Stromal cell of bone marrow (primary cell): ENCODE data around the gene EID3.
"Not testable (repeated sequence)": the region's sequence is repeated elsewhere in the genome, so short reads cannot be mapped to it uniquely, and the experiment has no call there.

Experiments used
- DNase-seq: peaks from one replicate; pipeline ENCODE4 v3.0.0-alpha.2; 2012; ENCODE audit warnings: low read depth

Gene EID3

GRCh38 chr12:104290320-104290719 is 13.2 kb upstream of the EID3 start:
- DNase-seq = no peak

- DNase-seq = no peak
Measured at GRCh38 chr12:104290855-104291254, 12.7 kb upstream of the EID3 start.

DNA sequence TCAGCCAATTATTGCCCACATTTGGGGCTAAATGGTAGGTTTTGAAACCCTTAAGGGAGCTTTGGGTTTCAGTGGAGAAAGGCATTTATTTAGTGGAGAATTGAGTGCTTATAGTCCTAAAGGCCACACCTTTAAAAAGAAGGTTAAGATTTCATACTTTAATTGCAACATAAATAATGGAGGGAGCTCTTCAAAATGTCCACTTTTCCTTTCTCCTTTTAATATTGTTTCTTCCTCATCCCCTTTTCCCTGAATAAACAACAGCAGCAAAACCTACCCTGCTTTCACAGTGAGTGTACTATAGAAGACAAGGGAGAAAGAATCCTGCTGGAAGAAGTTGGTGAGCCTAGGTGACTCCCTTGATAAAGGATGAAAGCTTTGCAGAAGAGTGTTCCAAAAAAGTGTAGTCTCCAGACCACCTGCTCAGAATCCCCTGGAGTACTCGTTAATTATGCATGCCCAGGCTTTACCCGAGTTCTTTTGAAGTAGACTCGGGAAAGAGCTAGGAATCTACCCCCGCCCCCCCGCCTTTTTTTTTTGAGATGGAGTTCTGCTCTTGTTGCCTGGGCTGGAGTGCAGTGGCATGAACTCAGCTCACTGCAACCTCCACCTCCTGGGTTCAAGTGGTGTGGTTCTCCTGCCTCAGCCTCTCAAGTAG is 11.5 kb upstream of the EID3 start:
- DNase-seq = no peak

- DNase-seq = no peak
Measured at GRCh38 chr12:104292872-104293794, 10.4 kb upstream of the EID3 start.

DNA sequence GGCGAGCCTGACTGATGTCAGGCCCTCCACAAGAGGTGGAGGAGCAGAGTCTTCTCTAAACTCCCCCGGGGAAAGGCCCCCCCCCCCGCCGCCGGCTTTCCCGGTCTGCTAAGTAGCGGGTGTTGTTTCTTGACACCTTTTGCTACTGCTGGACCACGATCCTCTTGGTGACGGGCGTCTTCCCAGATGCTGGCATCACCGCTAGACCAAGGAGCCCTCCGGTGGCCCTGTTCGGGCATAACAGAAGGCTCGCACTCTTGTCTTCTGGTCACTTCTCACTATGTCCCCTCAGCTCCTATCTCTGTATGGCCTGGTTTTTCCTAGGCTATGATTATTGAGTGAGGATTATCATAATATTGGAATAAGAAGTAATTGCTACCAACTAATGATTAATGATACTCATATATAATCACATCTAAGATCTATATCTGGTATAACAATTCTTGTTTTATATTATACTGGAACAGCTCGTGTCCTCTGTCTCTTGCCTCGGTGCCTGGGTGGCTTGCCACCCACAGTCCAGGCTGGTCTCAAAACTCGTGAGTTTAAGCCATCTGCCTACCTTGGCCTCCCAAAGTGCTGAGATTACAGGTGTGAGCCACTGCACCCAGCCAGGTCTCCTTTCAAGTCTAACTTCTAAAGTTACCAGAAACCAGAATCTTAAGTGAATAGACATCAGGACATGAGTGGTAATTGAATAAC is 9.2 kb upstream of the EID3 start:
- DNase-seq = not testable (repeated sequence)

DNA sequence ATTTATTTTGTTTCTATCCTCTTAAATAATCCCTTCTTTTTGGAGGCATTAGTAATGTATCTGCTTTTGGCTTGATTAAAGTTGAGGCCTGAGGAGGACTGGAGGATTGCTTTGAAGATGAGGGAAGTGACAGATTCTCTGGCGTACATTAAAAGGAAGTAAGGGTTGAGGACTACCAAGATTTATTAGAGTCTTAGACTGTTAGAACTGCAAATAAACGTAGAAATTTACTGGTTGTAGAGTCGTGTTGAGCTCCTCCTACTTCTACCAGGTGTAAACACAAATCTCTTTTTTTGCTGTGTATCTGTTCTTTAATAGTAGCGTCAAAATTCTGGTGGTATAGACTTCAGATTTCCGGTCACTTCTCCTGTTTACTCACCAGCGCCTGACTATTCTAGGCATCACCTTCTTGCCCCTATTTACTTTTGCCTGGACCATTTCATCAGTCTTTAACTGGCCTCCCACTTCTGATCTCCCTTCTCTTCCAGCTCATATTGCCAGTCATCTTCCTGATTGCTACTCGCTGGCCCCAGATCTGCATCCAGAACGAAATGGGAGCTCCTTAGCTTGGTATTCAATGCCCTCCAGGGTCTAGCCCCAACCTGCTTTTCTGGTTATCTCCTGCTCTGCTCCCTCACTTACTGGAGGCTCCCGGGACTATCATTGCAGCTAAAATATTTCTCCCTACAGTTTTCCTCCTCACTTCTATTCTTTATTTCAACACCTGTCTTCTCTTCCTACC is 8.4 kb upstream of the EID3 start:
- DNase-seq = no peak

- DNase-seq = no peak
Measured at GRCh38 chr12:104295954-104296353, 7.6 kb upstream of the EID3 start.

DNA sequence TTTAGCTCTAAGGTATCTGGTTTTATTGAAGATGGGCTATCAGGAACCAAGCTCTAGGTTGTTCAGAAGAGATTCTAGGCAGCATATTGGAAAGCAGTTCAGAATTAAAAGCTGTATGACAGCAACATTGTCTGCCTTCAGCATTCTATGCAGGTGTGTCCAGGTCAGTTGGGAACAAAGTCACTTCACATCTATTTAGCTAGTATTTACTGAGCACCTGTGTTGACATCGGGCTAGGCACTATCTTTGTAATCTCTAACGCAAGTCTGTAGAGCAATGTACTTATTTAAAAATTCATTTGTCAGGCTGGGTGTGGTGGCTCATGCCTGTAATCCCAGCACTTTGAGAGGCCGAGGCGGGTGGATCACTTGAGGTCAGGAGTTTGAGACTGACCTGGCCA is 6.8 kb upstream of the EID3 start:
- DNase-seq = no peak

GRCh38 chr12:104297477-104298113 is 5.9 kb upstream of the EID3 start:
- no peak for DNase-seq

- no peak for DNase-seq
Measured at GRCh38 chr12:104299842-104300481, 3.6 kb upstream of the EID3 start.

DNA sequence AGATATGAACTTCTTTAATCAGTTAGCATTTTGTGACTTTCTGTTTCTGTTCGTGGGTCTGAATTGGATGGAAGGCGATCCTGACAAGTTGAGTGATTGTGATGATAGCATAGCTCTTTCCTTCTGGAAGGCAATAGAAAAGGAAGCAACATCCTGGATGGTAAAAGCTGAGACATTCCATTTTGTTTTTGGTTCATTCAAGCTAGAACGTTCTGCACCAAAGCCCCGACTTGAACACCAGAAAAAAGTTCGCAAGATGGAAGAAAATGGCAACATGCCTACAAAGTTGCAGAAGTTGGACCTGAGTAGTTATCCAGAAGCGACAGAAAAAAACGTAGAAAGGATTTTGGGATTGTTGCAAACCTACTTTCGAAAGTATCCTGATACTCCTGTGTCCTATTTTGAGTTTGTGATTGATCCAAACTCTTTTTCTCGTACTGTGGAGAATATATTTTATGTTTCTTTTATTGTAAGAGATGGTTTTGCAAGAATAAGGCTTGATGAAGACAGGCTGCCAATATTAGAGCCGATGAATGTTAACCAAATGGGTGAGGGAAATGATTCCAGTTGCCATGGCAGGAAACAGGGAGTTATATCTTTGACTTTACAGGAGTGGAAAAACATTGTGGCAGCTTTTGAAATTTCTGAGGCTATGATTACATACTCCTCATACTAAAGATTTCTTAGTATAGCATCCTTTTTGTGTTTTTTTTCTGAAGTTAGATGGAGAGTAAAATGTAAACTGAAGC is 896 bp downstream of the EID3 start:
- DNase-seq = peak; percentile 42

DNA sequence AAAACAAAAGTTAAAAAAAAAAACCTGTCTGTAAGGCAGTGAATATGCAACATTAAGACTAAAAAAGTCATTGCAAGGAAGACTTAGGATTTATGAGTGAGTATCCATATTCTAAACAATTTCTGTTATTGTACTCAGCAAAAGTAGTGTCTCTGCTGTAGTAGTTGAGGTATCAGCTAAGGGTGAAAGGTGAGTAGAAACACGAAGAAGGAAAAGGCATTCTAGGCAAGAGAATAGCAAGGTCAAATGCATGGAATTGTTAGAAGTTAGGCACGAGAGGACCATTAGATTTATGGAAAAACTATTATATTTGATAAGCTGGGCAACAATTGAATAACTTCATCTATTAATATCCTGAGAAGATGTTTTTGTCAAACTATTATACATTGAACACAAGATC is 1.8 kb downstream of the EID3 start:
- DNase-seq = no peak

GRCh38 chr12:104306376-104306775 is 2.8 kb downstream of the EID3 start:
- no peak for DNase-seq

DNA sequence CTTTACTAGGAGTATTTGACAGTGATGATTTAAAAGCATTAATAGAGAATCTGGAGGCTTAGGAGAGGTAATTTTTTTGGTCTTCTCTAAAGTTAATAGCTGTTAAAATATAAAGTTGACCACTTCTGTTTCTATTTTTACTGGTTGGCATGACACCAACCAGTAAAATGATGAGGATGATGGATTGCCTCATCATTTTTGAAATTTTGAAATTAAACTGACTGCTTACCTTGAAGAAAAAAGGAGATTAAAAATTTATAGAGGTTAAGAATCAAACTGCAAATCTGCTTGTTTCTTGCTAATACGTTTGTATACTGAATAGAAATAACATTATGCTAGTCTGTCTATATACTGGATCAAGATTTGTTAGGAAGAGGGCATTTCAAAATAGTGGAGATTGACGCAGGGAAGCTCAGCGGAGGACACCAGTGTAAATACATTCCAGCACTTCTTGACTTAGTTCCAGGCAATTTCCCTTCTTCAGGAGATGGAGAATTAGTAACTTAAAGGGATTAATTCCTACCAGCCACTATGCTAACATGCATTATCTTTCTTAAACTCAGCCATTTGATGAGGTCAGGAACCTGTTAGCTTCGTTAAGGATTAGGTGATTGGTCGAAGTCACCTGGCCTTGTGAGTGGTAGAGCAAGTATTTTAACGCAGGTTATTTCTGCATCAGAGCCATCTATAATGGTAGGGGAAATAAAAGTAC is 3.6 kb downstream of the EID3 start:
- DNase-seq = no peak

- no peak for DNase-seq
Measured at GRCh38 chr12:104307655-104308000, 4.1 kb downstream of the EID3 start.

- DNase-seq = no peak
Measured at GRCh38 chr12:104309446-104309993, 6.0 kb downstream of the EID3 start.

DNA sequence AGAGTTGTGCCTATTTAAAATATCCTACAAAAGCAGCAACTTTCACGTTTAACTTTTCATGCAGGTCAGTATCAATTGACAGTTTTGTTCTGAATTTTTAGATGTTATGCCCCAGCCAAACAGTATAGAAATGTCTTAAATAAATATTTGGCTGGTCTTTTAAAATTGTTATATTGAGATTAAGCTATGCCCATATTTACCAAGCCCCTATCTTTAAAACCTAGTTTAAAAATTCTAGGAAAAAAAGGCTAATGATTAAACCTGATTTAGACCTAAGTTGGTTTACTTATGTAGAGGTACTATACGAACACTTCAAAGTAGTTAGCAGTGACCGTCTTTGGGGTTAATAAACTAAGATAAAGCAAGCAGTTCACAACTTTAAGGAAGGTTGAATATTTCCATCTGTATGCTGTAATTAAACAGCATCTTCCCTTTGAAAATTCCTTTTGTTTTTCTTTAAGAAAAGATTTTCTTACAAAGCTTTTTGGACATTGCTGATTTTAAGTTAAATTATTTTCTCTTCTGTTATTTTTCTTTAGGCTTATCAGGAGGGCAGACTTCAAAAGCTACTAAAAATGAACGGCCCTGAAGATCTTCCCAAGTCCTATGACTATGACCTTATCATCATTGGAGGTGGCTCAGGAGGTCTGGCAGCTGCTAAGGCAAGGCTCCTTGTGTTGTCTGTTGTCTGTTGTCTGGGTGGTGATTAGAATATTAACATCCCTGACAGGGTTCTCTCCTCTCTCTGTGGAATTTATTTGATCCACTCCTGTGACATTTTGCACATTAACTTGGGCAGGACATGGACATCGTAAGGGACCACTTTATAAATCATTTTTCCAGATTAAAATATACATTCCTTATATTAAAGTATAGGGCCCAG is 7.5 kb downstream of the EID3 start:
- no peak for DNase-seq

- no peak for DNase-seq
Measured at GRCh38 chr12:104312202-104312601, 8.7 kb downstream of the EID3 start.

- no peak for DNase-seq
Measured at GRCh38 chr12:104312654-104313053, 9.1 kb downstream of the EID3 start.
